Measurements from ENCODE around the gene MRGPRX2. TPM values are rescaled to one million over a fixed set of nuclear protein-coding genes. Genes with fewer than 3 reads are reported as not detected.

Gene MRGPRX2
- total RNA-seq (under 1 TPM in 1 of 7 donors, not detected in 6; 0.22 TPM), polyA plus RNA-seq (under 1 TPM in 1 of 2 donors, not detected in 1; 0.23 TPM)
- long read RNA-seq, donor 1 = 0 reads
- long read RNA-seq, donor 2 = 0 reads
- long read RNA-seq, donor 3 = 0 reads

DNA sequence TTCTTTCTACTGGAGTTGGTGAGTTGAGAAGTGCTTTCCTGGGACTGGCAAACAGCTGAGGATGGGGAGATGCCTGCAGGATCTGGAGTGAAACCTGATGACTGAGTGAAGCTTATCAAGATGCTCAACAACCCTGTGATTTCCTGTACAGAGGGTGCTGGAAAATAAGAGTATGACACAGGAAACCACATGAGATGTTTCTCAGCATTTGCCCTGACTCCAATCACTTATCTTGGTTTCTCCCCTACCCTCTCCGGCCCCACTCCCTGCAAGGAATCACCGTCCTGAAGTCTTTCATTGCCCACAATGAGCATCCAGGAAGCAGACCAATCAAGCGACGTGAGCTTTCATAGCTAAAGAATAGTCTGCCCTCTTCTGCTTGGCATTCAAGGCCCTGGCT, at the start of gene MRGPRX2:
TSS of gene MRGPRX2 (minus strand) at position 89 of the 400 bp plus-strand sequence. CDS start 4,315 bp downstream, outside the sequence.
- whole genome bisulfite sequencing, 3 donors = 59 to 63% (median 61%) methylated on average over 4 of the region's 4 CpGs
- Histone ChIP-seq H3K9me3 (no peaks in the 10 kb centered on the region), H3K27me3 (no peaks in the 10 kb centered on the region), H3K27ac (no peak within 1 kb of the TSS), H3K36me3 (no peaks in the 10 kb centered on the region), H3K4me3 (no peak within 1 kb of the TSS), H3K4me1 (ENCODE audit: insufficient read depth) (no peaks in the 10 kb centered on the region)
- no peak for DNase-seq
- intact Hi-C loops (cut with DNase I) = no loop called here
- TF ChIP-seq POLR2A (IDR thresholded peaks at IDR 0.05) (no peak), EP300 (IDR thresholded peaks at IDR 0.05) (no peak)
- TF ChIP-seq, protein P1, sequence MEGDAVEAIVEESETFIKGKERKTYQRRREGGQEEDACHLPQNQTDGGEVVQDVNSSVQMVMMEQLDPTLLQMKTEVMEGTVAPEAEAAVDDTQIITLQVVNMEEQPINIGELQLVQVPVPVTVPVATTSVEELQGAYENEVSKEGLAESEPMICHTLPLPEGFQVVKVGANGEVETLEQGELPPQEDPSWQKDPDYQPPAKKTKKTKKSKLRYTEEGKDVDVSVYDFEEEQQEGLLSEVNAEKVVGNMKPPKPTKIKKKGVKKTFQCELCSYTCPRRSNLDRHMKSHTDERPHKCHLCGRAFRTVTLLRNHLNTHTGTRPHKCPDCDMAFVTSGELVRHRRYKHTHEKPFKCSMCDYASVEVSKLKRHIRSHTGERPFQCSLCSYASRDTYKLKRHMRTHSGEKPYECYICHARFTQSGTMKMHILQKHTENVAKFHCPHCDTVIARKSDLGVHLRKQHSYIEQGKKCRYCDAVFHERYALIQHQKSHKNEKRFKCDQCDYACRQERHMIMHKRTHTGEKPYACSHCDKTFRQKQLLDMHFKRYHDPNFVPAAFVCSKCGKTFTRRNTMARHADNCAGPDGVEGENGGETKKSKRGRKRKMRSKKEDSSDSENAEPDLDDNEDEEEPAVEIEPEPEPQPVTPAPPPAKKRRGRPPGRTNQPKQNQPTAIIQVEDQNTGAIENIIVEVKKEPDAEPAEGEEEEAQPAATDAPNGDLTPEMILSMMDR (IDR thresholded peaks at IDR 0.05) = no peak

DNA sequence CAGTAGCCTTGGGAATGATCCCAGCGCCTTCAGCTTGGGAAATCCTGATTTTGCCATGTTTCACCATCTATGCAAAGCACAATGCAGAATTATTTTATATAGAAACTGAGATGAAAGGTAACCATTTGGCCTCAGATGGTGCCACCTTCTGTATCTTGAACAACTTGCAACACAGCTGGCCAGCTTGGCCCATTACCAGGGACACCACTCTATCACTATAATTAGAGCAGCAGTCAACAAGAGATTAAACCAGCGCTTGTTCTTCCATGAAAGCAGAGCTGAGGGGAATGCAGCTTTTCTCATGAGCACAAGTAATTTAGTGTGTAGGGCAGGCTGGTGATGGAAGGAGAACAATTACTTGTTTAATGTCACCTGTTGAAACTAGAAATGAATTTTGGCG, 49.8 kb upstream of the MRGPRX2 start:
- no peak overlapping the region for H3K27ac ChIP-seq
- H3K27me3 ChIP-seq = no peaks in the 10 kb centered on the region
- no peaks in the 10 kb centered on the region for H3K4me1 ChIP-seq (ENCODE audit: insufficient read depth)
- intact Hi-C loops (cut with DNase I) = no loop called here
- H3K9me3 ChIP-seq = no peaks in the 10 kb centered on the region
- WGBS, 3 donors = 40 to 58% (median 48%) methylated on average over 3 of the region's 3 CpGs
- H3K36me3 ChIP-seq = no peaks in the 10 kb centered on the region
- no peak overlapping the region for H3K4me3 ChIP-seq
- no peak for DNase-seq
- TF ChIP-seq POLR2A (IDR thresholded peaks at IDR 0.05) (no peak), EP300 (IDR thresholded peaks at IDR 0.05) (no peak)
- TF ChIP-seq, protein P1 (IDR thresholded peaks at IDR 0.05) = no peak

DNA sequence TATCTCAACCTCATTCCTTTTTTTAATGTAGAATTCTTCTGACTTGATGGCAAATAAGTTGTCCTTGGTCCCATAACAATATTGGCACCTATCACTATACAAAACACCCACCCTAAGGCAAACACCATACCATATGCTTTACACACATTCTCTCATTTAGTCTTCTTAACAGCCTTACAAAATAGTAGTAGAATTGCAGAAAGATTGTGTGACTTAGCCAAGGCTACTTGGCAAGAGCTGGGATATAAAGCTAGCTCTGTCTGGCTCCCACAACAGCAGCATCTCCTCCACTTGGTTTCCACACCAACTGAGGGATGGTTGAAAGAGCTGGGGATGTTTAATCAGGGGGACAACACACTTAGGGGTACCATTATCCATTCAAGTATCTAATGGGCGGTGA, 46.6 kb upstream of the MRGPRX2 start:
- no peaks in the 10 kb centered on the region for H3K4me1 ChIP-seq (ENCODE audit: insufficient read depth)
- no peaks in the 10 kb centered on the region for H3K36me3 ChIP-seq
- no peak overlapping the region for H3K4me3 ChIP-seq
- 93 to 100% (median 96%) methylated on average over 1 of the region's 1 CpG for WGBS, 3 donors
- intact Hi-C loops (cut with DNase I) = no loop called here
- TF ChIP-seq POLR2A (IDR thresholded peaks at IDR 0.05) = no peak
- TF ChIP-seq EP300 (IDR thresholded peaks at IDR 0.05) = no peak
- TF ChIP-seq, protein P1 (IDR thresholded peaks at IDR 0.05) = no peak
- H3K27me3 ChIP-seq = no peaks in the 10 kb centered on the region
- H3K27ac ChIP-seq = no peak overlapping the region
- DNase-seq = no peak
- no peaks in the 10 kb centered on the region for H3K9me3 ChIP-seq

DNA sequence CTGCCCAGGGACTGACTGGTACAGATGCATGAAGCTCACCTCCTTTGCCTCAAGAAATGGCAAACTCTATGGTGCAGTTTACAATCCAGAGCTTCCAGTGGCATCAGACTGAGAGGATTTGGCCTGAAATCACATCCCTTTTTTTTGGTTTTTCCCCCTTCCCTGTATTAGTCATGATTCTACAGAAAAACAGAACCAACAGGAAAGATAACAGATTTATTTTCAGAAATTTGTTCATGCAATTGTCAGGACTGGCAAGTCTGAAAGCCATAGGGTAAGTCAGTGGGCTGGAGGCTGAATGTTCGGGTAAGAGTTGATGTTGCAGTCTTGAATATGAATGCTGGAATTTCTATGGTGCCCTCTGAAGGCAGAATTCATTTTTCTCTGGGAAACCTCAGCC, 44.5 kb upstream of the MRGPRX2 start:
- intact Hi-C loops (cut with DNase I) = no loop called here
- DNase-seq = no peak
- no peak for TF ChIP-seq POLR2A (IDR thresholded peaks at IDR 0.05)
- TF ChIP-seq EP300 (IDR thresholded peaks at IDR 0.05) = no peak
- no peaks in the 10 kb centered on the region for H3K27me3 ChIP-seq
- H3K4me3 ChIP-seq = no peak overlapping the region
- no peaks in the 10 kb centered on the region for H3K4me1 ChIP-seq (ENCODE audit: insufficient read depth)
- H3K36me3 ChIP-seq = no peaks in the 10 kb centered on the region
- 55 to 81% (median 59%) methylated on average over 1 of the region's 1 CpG for WGBS, 3 donors
- H3K9me3 ChIP-seq = peaks cover 0 to 8% of the 10 kb centered on the region in 2 donors
- H3K27ac ChIP-seq = no peak overlapping the region

DNA sequence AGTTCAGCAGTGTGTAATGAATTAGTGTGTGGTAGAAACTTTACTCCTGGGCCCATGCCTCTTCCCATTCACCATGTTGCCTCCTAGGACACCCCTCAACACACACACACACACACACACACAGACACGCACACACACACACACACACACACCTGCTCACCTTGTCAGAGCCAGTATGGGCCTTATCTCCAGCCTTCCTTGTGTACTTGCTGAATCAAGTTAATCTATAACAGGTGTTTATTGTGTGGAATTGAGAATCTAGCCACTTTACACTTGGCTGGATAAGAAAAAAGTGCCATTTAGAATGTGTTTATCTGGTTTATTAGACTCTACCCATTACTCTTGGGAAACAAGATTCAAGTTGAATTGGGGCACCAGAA, 42.0 kb upstream of the MRGPRX2 start:
- Histone ChIP-seq H3K4me1 (ENCODE audit: insufficient read depth) (no peaks in the 10 kb centered on the region), H3K4me3 (no peak overlapping the region), H3K36me3 (no peaks in the 10 kb centered on the region), H3K27ac (no peak overlapping the region), H3K27me3 (no peaks in the 10 kb centered on the region), H3K9me3 (peaks cover 0 to 8% of the 10 kb centered on the region in 2 donors)
- TF ChIP-seq, protein P1 (IDR thresholded peaks at IDR 0.05) = no peak
- TF ChIP-seq POLR2A (IDR thresholded peaks at IDR 0.05) (no peak), EP300 (IDR thresholded peaks at IDR 0.05) (no peak)
- WGBS, 3 donors = 66 to 91% (median 67%) methylated on average over 1 of the region's 1 CpG
- no peak for DNase-seq
- intact Hi-C loops (cut with DNase I) = no loop called here
